Measurements from ENCODE around the gene ABLIM3.

ABLIM3 gene

GRCh38 chr5:149133795-149134777 is 7.2 kb upstream of the ABLIM3 start:
- peak; percentile 23 for DNase-seq

- DNase-seq = no peak
These were observed 6.4 kb upstream of the ABLIM3 start for GRCh38 chr5:149134778-149135500.

GRCh38 chr5:149135536-149136201 is 5.6 kb upstream of the ABLIM3 start:
- DNase-seq = no peak

GRCh38 chr5:149138182-149138923 is 2.9 kb upstream of the ABLIM3 start:
- DNase-seq = no peak

- DNase-seq = no peak
These were observed 893 bp upstream of the ABLIM3 start for GRCh38 chr5:149140197-149141002.

GRCh38 chr5:149141957-149142851 is 911 bp downstream of the ABLIM3 start:
- DNase-seq = no peak

GRCh38 chr5:149143470-149143869 is 2.2 kb downstream of the ABLIM3 start:
- DNase-seq = no peak

- DNase-seq = no peak
These were observed 3.3 kb downstream of the ABLIM3 start for GRCh38 chr5:149144637-149145036.

- no peak for DNase-seq
These were observed 3.8 kb downstream of the ABLIM3 start for GRCh38 chr5:149145138-149145537.

- no peak for DNase-seq
These were observed 6.4 kb downstream of the ABLIM3 start for GRCh38 chr5:149147676-149148075.

GRCh38 chr5:149149942-149150341 is 8.6 kb downstream of the ABLIM3 start:
- no peak for DNase-seq

- DNase-seq = no peak
These were observed 9.2 kb downstream of the ABLIM3 start for GRCh38 chr5:149150457-149150856.

- peak; percentile 16 for DNase-seq
These were observed 10.4 kb downstream of the ABLIM3 start for GRCh38 chr5:149151717-149152116.

GRCh38 chr5:149152317-149152746 is 11.0 kb downstream of the ABLIM3 start:
- DNase-seq = no peak

- no peak for DNase-seq
These were observed 12.0 kb downstream of the ABLIM3 start for GRCh38 chr5:149153193-149153750.

GRCh38 chr5:149153751-149154610 is 12.7 kb downstream of the ABLIM3 start:
- no peak for DNase-seq

- no peak for DNase-seq
These were observed 13.4 kb downstream of the ABLIM3 start for GRCh38 chr5:149154650-149155049.

- no peak for DNase-seq
These were observed 15.3 kb downstream of the ABLIM3 start for GRCh38 chr5:149156435-149157083.

GRCh38 chr5:149157330-149157729 is 16.0 kb downstream of the ABLIM3 start:
- no peak for DNase-seq

Data from hematopoietic multipotent progenitor cell treated with erythropoietin and hydrocortisone succinate and interleukin-3 and kit ligand, for 8 days (in vitro differentiated cells).